HG03565 (cell line): ENCODE measurements around the gene SLC25A33.

Experiments
- ATAC-seq: cut with Tn5 transposase; IDR thresholded peaks from one replicate; pipeline ENCODE4 v1.9.1; 2021; ENCODE audit warnings: mild to moderate bottlenecking, moderate library complexity; ENCODE audit not compliant: unreplicated experiment

Gene SLC25A33

DNA sequence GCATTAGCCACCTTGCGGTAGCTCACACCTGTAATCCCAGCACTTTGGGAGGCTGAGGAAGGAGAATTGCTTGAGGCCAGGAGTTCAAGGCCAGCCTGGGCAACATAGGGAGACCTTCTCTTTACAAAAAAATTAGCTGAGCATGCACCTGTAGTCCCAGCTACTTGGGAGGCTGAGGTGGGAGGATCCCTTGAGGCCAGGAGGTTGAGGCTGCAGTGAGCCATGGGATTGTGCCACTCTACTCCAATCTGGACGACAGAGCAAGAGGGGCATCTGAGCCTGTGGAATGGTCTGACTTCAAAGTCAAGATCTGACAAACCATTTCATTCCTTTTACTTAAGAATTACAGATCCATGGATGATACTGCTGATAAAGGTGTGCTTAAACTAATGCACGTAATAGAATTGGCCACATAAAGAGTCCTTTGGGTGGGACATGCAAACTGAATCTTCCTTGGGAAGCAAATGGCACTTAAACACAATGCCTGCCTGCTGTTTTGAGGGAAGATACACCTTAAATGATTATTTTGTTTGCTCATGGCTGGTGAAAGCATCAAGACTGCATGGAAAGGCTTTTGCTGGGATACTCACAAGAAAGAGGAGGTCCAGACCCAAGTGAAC lies 47.0 kb downstream of the SLC25A33 start:
- no peak for ATAC-seq

DNA sequence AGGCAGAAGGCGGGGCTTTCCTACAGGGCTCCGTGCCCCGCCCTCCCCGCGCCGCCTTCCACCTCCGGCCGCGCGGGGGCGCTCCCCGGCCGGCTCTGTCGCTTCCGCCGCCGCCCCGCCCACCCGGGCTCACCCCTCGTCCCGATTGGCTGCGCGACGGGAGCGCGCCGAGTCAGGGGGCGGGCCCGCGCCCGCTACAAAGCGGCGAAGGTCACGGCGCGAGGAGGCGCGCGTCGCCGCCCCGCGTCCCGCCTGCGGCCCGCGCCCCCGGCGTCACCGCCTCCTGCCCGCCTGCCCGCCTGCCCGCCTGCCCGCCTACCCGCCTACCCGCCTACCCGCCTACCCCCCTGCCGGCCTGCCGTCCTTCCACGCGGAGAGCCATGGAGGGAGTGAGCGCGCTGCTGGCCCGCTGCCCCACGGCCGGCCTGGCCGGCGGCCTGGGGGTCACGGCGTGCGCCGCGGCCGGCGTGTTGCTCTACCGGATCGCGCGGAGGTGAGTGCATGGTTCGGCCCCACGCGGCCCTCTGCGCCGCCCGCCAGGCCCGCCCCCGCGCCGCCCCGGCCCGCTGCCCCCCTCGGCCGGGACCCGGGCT lies 49.4 kb downstream of the SLC25A33 start, which contains the start of gene TMEM201:
Gene TMEM201, plus strand, starts transcription at position 361 of the 593 bp plus-strand sequence. Its CDS starts 20 bp downstream, at position 381.
- peak; percentile 59 for ATAC-seq

DNA sequence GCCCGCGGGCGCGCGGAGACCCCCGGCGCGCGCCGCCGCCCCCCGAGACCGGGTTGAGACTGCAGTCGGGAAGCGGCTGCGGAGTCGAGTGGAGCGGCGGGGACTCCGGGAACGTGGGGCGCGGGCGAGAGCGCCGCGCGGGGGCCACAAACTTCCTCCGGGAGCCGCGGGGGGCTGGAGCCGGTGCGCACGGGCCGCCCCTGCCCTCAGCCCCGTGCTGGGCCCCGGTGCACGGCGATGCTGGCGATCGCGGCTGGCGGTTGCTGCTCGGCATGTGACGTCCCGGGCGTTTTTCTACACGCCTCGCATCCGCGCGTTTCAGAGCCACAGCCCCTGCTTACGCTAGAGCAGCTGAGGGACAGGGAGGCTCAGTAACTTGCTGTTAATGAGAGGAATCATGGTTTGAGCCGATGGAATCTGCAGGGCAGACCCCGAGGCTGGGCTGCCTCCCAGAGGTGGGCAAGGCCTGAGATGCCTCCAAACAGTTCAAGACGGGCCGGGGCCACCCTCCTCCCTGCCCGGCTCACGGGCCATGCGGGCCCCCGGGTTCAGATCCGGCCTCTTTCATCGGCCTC lies 50.0 kb downstream of the SLC25A33 start:
- peak; percentile 13 for ATAC-seq

DNA sequence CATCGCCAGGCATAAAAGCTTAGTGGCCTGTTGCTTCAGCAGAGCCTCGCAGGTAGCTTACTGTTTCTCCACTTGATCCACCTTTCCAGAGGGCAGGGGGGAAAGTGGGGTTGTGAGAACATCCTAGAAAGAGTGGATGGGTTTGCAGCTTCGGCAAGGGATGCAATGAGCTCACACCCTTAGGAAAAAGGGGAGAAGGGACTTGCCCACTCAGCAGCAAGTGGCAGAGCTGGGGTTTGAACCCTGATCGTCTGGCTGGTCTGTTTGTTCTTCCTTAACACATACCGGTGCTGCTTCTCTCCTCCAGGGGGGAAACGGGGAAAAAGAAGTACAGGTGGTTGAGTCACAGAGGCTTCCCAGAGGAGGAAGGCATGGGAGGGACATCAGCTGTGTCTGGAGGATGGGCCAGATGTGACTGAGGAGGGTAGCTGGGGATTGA lies 50.5 kb downstream of the SLC25A33 start:
- ATAC-seq, result no peak

DNA sequence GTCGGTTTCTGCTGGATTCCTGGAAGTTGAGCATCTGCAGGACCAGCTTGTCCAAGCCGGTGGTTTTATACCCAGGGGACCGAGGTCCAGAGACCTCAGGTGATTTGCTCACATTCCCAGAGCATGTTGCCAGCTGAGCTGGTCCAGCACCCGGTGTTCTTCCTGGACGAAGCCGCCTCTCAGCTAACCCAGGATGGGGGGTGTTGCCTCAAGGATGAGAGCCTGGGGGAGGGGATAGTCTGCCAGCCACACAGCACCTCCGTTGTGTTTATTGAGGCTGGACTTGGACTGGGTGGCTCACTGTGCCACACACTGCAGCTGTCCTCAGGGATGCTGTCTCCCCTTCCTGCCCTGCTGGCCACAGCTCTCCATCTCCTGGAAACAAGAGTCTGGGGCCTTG lies 50.9 kb downstream of the SLC25A33 start:
- ATAC-seq, result no peak

DNA sequence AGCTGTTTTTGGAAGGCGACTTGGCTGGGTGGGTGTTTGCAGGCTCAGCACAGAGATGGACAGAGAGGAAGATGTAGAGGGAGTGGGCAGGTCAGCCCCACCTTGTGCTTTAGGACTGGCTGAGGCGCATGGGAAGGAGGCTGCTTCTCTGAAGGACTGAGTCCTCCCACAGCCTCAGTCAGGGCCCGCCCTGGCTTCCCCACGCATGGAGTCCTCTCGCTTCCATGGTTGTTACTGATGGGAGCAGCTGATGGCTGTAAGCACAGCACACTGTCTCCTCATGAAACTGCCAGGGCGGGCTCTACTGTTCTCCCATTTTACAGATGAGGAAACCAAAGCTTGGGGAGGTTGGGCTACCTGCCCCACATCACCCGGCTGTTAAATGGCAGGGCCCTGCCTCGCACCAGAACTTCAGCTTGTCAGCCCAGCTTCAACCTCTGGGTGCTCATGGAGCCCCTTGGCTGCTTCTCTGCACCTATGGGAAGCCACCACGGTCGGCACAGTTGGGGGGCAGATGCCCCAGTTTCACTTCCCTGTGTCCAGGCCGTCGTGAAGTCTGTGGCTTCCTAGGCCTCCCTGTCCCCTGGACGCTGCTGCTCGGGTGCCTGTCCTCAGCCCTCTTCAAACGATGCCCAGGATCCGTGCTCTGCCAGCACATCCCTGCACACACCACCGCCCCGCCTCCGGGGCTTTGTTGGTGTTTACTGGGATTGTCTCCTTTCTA lies 51.8 kb downstream of the SLC25A33 start:
- no peak for ATAC-seq

DNA sequence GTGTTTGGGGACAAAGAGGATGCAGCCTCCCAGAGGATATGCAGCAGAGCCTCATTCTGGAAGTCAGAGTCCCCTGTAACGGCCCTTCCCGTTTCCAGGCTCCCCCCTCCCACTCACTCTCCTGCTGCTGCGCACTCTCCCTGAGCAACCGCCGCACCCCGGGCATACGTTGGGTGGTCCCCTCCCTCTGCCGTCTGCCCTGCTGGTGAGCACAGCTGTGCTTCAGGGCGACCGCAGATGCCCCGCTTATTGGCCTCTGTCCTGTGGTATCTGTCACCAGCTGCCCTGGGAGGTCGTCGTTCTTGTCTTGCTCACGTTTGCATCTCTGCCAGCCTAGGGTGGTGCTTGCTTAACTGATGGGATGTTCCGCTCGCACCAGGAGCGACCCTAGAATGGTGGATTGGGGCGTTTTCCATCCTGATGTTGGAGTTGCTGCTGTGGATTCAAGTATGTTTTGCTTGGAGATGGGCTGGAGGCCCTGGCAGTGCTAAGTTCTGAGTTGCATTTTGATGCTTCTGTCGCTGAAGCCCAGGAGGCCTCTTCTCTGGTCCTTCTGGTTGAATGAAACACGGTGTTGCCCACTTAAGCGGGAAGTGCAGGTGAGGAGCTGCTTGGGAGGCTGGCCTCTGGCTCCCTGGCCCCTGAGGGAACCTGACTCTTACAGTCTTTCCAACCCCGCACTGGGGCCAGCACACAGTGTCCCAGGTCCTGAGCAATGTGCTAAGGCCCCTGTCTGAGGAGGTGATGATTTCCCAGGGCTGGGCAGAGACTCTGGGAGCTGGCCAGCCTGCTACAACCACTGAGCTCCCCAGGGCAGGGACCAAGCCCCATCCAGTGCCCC lies 52.6 kb downstream of the SLC25A33 start:
- ATAC-seq, result no peak

DNA sequence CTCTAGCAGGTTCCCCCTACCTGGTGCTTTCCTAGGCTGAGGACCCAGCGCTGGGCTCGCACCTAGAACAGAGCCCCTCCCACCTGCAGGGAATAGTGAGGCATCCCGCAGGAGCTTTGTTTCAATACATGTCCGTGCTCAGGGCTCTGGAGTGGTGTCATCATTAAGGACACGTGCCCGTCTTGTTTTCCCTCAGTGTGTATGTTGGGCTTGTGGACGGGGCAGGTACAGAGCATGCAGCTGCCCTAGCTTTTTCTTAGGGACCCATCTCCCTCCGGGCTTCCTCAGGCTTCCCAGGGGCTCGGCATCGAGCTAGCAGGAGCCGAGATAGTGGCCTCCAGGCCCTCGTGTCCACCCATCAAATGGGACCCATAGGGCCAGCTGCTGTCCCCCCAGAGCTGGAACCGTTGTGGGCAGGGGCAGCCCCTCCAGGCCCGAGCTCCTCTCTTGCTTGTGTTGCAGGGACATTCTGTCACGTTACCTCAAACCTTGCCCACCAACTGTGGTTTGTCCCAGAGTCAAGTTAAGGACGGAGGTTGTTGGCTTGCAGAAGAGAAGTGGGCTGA lies 53.3 kb downstream of the SLC25A33 start:
- ATAC-seq, result no peak

DNA sequence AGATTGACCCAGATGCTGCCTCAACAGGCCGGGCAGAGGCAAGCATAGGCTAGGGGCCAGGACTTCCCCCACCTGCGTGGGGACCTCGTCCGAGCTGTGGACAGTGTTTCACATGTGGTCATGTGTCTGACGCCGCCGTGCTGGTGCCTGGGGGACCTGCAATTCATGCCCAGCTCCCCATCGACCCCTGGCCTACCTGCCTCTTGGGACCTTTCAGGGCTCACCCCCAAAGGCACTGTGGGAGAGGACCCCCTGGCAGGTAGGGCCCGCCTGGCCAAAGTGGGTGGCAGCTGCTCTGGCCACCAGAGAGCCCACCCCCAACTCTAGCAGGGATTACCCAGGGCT lies 53.9 kb downstream of the SLC25A33 start:
- no peak for ATAC-seq

DNA sequence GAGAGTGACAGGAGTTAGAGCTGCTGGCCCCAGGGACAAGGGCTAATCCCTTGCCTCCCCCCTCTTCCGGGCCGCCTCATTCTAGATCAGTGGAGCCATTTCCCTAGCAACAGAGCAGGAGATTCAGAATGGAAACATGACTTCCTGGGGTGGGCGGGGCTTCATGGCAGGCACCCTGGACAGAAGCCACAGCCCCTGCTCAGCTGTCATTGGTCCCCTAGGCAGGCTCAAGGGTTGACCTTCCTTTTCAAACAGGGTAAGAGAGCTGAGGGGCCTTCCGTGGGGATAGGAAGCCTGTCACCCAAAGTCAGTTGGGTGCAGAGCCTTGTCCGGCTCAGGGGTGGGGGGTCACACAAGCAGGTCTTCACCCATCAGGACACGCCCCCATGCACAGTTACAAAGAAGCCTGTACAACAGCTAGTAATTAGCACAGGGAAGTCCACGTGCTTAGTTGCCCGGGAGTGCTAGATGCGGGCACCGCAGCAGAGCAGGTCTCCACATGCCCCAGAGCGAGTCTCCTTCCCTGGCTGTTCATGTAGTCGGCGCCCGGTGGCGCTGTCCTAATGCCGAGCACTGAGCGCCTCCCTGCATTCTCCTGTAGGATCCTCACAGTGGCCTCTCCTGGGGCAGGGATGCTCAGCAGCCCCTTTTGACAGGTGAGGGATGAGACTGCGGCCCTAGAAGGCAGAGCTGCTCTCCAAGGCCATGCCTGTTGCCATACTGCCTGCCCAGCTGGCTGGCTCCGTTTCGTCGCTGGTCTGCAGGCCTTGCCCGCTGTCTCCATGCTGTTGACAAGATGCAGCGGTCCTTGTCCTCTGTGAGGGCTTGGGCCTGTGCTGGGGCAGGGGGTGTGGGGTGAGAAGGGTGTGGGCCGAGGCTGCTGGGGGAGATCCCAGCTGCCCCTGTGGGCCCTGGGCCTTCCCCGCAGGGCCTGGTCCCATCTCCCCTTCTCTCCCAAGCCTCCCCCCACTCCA lies 54.5 kb downstream of the SLC25A33 start:
- no peak for ATAC-seq

DNA sequence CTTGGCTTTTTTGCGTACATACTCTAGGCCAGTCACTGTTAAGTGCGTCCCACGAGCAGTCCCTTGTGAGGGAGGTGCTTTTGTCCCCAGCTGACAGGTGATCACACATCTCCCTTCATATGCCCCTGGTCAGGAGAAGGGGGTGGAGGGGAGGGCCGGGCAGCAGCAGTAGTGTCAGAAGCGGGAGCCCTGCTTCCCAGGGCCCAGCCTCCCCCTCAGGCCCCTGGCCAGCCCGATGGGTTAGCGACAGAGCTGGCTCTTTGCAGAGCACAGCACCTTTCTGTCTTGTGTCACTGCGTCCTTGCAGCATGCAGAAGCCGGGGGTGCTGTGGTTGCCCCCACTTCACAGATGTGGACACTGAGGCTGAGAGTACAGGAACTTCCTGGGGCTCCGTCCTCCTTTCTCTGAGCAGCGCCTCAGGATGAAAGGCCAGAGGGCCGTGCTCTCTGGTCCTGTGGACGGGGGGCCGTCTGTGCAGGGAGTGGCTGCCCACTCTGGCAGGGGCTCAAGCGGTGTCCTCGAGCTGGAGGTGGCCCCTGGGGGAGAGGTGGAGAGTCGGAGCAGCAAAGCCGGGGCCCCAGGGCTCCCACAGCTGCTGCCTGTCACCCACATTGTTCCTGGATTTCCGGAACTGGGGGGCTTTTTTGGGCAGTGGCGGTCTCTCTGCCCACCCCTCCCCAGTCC lies 55.3 kb downstream of the SLC25A33 start:
- no peak for ATAC-seq

DNA sequence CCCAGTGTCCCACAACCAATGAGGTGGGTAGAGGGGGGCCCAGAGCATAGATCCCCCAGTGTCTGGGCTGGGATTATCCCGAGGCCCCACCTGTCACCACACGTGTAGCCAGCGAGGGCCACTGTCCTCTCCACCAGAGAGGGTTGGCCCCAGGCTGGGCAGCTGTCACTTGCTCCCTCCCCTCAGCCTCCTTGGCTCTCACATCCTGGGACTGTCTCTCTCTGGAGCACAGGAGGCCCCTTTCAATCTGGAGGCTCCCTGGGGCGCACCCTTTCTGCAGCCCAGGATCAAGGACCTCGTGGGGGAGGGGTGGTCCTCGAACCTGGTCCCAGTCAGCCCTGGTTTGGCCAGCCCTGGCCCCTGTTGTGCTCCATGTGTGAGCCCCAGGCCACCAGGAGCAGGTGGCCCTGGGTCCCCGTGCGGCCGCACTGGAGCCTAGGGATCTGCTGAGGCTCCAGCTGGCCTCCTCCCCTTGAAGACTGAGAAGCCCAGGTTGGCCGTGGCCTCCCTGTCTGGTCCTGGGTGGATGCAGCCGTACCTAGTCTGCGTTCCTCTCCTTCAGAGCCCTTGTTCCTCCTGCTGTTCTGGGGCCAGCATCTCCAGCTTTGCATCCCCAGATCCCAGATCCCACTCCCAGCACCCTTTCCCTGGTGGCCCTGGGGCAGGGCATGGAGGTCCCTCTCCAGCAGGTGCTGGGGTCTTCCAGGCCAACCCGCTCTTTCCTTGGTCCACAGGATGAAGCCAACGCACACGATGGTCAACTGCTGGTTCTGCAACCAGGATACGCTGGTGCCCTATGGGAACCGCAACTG lies 56.1 kb downstream of the SLC25A33 start:
- no peak for ATAC-seq

DNA sequence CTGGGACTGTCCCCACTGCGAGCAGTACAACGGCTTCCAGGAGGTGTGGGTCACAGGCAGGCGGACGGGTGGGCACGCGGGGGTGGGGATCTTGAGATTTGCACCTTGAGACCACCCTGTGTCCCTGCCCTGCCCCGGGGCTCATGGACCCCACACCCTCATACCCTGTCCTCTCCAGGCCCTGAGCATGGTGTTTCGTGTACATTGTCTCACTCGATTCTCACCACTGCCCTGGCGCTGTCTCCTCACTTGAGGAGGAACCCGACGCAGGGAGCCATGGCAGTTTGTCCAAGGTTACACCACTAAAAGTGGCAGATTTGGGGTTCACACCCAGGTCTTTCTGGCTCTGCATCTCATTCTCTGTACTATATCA lies 56.7 kb downstream of the SLC25A33 start:
- no peak for ATAC-seq

DNA sequence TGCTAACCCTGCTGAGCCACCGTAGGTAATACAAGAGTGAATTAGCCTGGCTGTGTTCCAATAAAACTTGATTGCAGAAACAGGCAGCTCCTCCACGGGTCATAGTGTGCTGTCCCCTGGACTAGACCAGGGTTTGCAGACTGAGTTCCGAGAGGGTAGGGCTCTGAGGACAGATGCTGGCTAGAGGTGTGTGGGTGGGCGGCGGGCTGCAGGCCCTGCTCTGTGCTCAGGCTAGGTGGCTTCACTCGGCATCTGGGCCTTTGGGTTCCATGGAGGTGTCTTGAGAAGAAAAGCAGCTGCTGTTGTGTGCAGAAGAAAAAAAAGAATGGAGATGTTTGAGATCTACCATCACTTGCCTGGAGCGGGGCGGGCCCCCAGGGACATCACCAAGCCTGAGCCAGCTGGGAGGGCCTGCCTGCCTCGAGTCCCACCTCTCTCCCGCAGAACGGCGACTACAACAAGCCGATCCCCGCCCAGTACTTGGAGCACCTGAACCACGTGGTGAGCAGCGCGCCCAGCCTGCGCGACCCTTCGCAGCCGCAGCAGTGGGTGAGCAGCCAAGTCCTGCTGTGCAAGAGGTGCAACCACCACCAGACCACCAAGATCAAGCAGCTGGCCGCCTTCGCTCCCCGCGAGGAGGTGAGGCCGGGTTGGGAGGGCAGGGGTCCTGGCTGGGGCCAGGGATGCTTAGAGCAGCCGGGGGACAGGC lies 57.3 kb downstream of the SLC25A33 start:
- ATAC-seq, result no peak

DNA sequence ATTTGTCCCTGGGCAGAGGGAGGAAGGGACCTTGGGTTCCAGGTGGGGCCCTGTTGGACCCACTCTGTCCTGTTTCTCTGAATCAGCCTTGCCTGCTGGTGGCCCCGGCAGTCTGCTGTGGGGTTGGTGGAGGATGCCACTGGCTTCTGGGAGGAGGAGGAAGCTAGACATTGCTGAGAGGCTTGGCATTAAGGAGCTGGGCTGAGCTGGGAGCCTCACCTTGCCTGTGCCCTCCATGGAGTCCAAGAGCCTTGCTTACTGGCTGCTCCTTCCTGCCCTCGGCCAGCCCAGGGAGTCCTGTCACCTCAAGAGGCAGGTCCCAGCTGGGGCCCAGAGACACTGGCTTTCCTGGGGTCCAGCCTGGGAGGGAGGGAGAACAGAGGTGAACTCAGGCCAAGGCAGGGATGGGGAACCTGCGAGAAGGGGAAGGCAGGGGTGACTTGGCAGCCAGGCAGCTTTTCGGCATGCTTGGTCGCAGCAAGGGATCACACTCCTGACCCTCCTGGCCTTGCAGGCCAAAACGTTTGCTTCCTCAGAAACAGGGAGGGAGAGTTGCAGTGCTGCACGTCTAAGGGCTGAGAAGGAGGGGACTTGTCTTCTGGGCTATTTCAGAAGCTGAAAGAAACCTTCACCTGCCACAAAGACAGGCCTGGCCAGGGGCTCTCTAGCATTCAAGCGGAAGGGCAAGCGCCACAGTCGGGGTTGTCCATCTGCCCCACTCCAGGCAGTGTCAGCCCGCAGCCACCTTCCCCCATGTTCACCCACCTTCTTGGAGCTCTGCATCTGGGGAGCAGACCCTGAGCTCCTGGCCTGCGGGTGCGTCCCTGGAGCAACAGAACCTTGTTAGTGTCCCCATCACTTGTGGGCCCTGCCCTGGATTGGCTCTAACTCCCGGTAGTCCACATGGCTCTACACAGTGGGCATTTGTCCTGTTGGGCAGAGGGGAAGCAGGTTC lies 58.4 kb downstream of the SLC25A33 start:
- no peak for ATAC-seq

DNA sequence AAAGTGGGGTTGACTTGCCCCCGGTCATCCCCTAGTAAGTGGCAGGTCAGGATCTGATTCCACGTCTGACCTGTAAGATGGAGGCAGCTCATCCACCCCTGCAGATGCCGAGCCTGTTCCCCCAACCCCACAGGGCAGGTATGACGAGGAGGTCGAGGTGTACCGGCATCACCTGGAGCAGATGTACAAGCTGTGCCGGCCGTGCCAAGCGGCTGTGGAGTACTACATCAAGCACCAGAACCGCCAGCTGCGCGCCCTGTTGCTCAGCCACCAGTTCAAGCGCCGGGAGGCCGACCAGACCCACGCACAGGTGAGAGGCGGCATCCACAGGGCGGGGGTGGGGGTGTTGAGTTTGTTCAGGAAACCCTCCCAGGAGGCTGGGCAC lies 59.0 kb downstream of the SLC25A33 start:
- ATAC-seq, result no peak
